ENCODE data around the gene TMEM273.

The TMEM273 gene

DNA sequence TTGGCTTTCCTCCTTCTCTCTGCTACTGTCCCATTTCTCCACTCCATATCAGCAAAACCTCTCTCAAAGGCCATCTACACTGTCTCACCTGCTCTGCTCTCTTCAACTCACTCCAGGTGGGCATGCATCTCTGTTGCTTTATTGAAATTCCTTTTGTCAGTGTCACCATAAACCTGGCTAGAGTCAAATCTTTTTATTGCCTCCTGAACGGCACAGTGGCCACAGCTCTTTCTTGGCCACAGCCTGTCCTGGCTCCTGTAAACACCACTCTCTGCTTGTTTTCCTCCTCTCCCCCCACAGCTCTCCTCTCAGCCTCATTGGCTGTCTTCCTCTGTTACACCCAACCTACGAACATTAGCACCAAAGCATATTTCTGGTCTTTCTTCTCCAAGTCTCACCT is 31.1 kb upstream of the TMEM273 start:
- no peak for DNase-seq (ENCODE audit: low read depth)
- no peak overlapping the region for H3K4me3 ChIP-seq (ENCODE audit: low read depth, low read length)
- TF ChIP-seq, protein P1, sequence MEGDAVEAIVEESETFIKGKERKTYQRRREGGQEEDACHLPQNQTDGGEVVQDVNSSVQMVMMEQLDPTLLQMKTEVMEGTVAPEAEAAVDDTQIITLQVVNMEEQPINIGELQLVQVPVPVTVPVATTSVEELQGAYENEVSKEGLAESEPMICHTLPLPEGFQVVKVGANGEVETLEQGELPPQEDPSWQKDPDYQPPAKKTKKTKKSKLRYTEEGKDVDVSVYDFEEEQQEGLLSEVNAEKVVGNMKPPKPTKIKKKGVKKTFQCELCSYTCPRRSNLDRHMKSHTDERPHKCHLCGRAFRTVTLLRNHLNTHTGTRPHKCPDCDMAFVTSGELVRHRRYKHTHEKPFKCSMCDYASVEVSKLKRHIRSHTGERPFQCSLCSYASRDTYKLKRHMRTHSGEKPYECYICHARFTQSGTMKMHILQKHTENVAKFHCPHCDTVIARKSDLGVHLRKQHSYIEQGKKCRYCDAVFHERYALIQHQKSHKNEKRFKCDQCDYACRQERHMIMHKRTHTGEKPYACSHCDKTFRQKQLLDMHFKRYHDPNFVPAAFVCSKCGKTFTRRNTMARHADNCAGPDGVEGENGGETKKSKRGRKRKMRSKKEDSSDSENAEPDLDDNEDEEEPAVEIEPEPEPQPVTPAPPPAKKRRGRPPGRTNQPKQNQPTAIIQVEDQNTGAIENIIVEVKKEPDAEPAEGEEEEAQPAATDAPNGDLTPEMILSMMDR (IDR thresholded peaks at IDR 0.05; ENCODE audit: insufficient read depth, low read depth, low read length, missing control alignments), result no peak

DNA sequence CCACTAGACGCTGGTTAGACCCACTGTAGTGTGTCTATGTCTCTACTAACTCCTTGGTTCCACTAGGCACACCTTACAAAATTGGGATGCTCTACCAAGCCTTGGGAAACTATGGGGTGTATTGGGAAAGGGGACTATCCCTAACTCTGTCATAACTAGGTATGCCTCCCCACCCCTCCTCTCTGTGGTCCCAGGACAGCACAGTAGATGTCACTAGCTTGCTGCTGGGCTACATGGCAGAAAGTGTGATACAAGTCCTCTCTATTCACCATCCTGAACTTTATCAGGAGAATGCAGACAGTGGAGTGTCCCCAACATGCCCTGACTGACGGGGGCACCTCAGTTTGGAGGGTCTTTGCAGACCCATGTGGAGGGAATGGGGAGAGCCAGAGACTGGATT is 30.3 kb upstream of the TMEM273 start:
- no peak overlapping the region for H3K4me3 ChIP-seq (ENCODE audit: low read depth, low read length)
- DNase-seq (ENCODE audit: low read depth), result no peak
- TF ChIP-seq, protein P1 (IDR thresholded peaks at IDR 0.05; ENCODE audit: insufficient read depth, low read depth, low read length, missing control alignments), result no peak

- H3K4me3 ChIP-seq (ENCODE audit: low read depth, low read length), result no peak overlapping the region
- DNase-seq (ENCODE audit: low read depth), result no peak
- TF ChIP-seq, protein P1 (IDR thresholded peaks at IDR 0.05; ENCODE audit: insufficient read depth, low read depth, low read length, missing control alignments), result no peak
Observed at GRCh38 chr10:49217645-49218044, 29.5 kb upstream of the TMEM273 start.

DNA sequence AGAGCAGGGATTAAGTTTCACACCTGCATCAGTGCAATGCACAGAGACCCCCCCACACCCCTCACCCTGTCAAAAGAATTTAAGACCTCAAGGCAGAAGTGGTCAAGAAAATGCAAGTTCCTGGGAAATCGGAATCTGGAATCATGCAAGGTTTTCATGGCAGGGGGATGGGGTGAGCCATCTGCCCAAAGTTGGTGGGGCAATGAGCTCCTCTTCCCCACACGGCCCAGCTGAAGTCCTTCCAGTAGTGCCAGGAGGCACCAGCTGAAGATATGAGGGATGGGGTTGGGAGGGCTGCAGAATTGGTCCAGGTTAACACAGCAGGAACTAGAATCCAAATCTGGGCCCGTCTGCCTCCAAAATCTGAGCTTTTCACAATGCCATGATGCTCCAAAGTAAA is 25.0 kb upstream of the TMEM273 start:
- TF ChIP-seq, protein P1 (IDR thresholded peaks at IDR 0.05; ENCODE audit: insufficient read depth, low read depth, low read length, missing control alignments), result no peak
- no peak for DNase-seq (ENCODE audit: low read depth)
- H3K4me3 ChIP-seq (ENCODE audit: low read depth, low read length), result no peak overlapping the region

DNA sequence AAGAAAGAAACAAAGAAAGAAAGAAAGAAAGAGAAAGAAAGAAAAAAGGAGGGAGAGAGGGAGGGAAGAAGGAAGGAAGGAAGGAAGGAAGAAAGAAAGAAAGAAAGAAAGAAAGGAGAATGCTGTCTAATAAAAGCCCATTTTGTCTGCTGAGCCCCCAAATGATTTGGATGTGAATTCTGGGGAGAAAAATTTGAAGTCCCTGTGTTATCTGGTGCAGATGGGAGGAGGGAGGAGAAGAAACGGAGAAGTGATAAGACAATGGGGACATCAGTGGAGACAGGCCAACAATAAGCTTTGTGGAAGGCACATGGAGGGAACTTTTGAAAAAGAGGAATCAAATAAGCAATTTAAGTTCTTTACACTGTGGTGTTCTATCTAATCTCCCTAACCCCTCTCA is 24.6 kb upstream of the TMEM273 start:
- no peak overlapping the region for H3K4me3 ChIP-seq (ENCODE audit: low read depth, low read length)
- no peak for DNase-seq (ENCODE audit: low read depth)
- TF ChIP-seq, protein P1 (IDR thresholded peaks at IDR 0.05; ENCODE audit: insufficient read depth, low read depth, low read length, missing control alignments), result no peak

DNA sequence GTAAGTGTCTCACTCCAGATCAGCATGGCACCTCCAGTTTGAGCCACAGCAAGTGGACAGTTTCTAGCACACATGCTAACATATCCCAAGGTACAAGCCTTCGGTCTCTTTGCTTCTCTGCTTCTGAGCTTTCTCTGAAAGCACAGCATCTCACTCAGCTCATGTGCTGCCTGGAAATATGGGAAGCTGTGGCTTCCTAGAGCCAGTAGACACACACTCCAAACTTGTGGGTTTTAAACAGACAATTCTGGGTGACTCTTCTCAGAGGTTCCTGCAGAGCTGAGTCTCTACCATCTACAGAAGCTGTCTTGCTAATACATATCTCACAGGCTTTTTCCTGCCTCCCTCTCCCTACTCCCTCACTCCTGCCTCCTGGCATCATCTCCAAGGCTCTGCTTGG is 23.9 kb upstream of the TMEM273 start:
- TF ChIP-seq, protein P1 (IDR thresholded peaks at IDR 0.05; ENCODE audit: insufficient read depth, low read depth, low read length, missing control alignments), result no peak
- DNase-seq (ENCODE audit: low read depth), result no peak
- H3K4me3 ChIP-seq (ENCODE audit: low read depth, low read length), result no peak overlapping the region

- H3K4me3 ChIP-seq (ENCODE audit: low read depth, low read length), result no peak overlapping the region
- TF ChIP-seq, protein P1 (IDR thresholded peaks at IDR 0.05; ENCODE audit: insufficient read depth, low read depth, low read length, missing control alignments), result no peak
- no peak for DNase-seq (ENCODE audit: low read depth)
Observed at GRCh38 chr10:49208996-49209395, 20.8 kb upstream of the TMEM273 start.

All from GM12865 (cell line).